Testis (tissue), 3 donors: Measurements from ENCODE around the gene MTHFR. TPM values are rescaled to one million over a fixed set of nuclear protein-coding genes. Genes with fewer than 3 reads are reported as not detected.

Source experiments
- DNase-seq: peaks from one replicate; pipeline ENCODE4 v3.0.0-alpha.2; 2019
- H3K27ac ChIP-seq, 2 donors: fragments of 200-600 bp; sonication (generic); one replicate each; pipeline ENCODE4 v1.5.1; 2019
- H3K27me3 ChIP-seq: fragments of 200-600 bp; sonication (generic); one replicate; pipeline ENCODE4 v1.5.1; 2019
- H3K36me3 ChIP-seq: fragments of 200-600 bp; sonication (generic); one replicate; pipeline ENCODE4 v1.5.1; 2017; ENCODE audit warnings: low read depth; ENCODE audit errors: missing control alignments
- H3K4me1 ChIP-seq: fragments of 200-600 bp; sonication (generic); one replicate; pipeline ENCODE4 v1.5.1; 2019
- H3K4me3 ChIP-seq, 2 donors: fragments of 200-600 bp; sonication (generic); one replicate each; pipeline ENCODE4 v1.5.1; 2017 to 2019
- H3K9me3 ChIP-seq: fragments of 200-600 bp; sonication (generic); one replicate; pipeline ENCODE4 v1.5.1; 2017
- CTCF ChIP-seq, 3 experiments: fragments of 450-650 bp in 2 of 3; fragments of 200-600 bp in 1 of 3; sonication (generic) in 1 of 3; IDR thresholded peaks; one replicate each; pipeline ENCODE4 v1.5.1; 2016 to 2019; ENCODE audit warnings: antibody characterized with exemption in 3 of 3, mild to moderate bottlenecking in 2 of 3, moderate library complexity in 1 of 3
- POLR2A ChIP-seq: fragments of 450-650 bp; IDR thresholded peaks from one replicate; pipeline ENCODE4 v1.6.1; 2017; ENCODE audit warnings: antibody characterized with exemption, mild to moderate bottlenecking, moderate library complexity
- WGBS, 2 donors: methylation state at CpG; one replicate each; pipeline ENCODE4 v1.1.5; 2018; 5-methylcytosine and 5-hydroxymethylcytosine counted together
- intact Hi-C: fragments of 100-400 bp; cut with DNase I; formaldehyde crosslinking; loops from one replicate; pipeline ENCODE4 v1.15.1; 2023; ENCODE audit warnings: low total_unique reads
- polyA plus RNA-seq: library from polyadenylated mRNA; stranded (reverse); fragments of 350-450 nt; fragmentation: Illumina TruSeq; extraction: RNeasy Lipid Tissue Mini Kit (QIAGEN cat#74804); gene quantifications from one replicate; pipeline ENCODE4 v1.2.3, GENCODE V29; 2014; ENCODE audit warnings: low read depth, low replicate concordance; ENCODE audit not compliant: insufficient read depth
- total RNA-seq, 2 donors: library from RNA; depleted of rRNA; stranded (reverse); fragments of >200 nt; gene quantifications; one replicate each; pipeline ENCODE4 v1.2.3, GENCODE V29; 2016

MTHFR gene
- total and polyA plus RNA-seq, 3 donors from 2014 or later, result 30.4 to 78.3 (median 68.3) TPM

GRCh38 chr1:11780380-11781147 lies 25.2 kb downstream of the MTHFR start:
- intact Hi-C loops, result no loop called here
- Histone ChIP-seq H3K27me3 (no peaks in the 10 kb centered on the region), H3K36me3 (no peaks in the 10 kb centered on the region), H3K4me1 (peaks cover 13% of the 10 kb centered on the region), H3K4me3 (no peak overlapping the region), H3K27ac (no peak overlapping the region), H3K9me3 (no peaks in the 10 kb centered on the region)
- DNase-seq, result no peak
- TF ChIP-seq POLR2A, result no peak
- TF ChIP-seq CTCF (IDR thresholded peaks at IDR 0.05), result no peak
- WGBS, 2 donors, result 69 to 77% methylated on average over 10 of the region's 10 CpGs

GRCh38 chr1:11779715-11780379 lies 25.9 kb downstream of the MTHFR start:
- WGBS, 2 donors, result 85 to 94% methylated on average over 4 to 11 of the region's 13 CpGs
- no peak overlapping the region for H3K27ac ChIP-seq

GRCh38 chr1:11778844-11779623 lies 26.7 kb downstream of the MTHFR start:
- WGBS, 2 donors, result 84 to 93% methylated on average over 9 to 14 of the region's 15 CpGs
- DNase-seq, result no peak
- Histone ChIP-seq H3K9me3 (no peaks in the 10 kb centered on the region), H3K4me1 (no peaks in the 10 kb centered on the region), H3K27me3 (no peaks in the 10 kb centered on the region), H3K4me3 (no peak overlapping the region), H3K27ac (no peak overlapping the region), H3K36me3 (no peaks in the 10 kb centered on the region)
- TF ChIP-seq CTCF (IDR thresholded peaks at IDR 0.05) (no peak), POLR2A (no peak)
- intact Hi-C loops, result no loop called here

More at GRCh38 chr1:11779715-11780379, 25.9 kb downstream of the MTHFR start:
- Histone ChIP-seq H3K36me3 (no peaks in the 10 kb centered on the region), H3K27me3 (no peaks in the 10 kb centered on the region), H3K9me3 (no peaks in the 10 kb centered on the region), H3K4me3 (no peak overlapping the region), H3K4me1 (peaks cover 6% of the 10 kb centered on the region)
- DNase-seq, result no peak
- no peak for TF ChIP-seq CTCF (IDR thresholded peaks at IDR 0.05)
- no peak for TF ChIP-seq POLR2A
- intact Hi-C loops, result no loop called here

- intact Hi-C loops, result no loop called here
- TF ChIP-seq POLR2A (no peak), CTCF (IDR thresholded peaks at IDR 0.05) (no peak)
- WGBS, 2 donors, result 90 to 95% methylated on average over 2 to 9 of the region's 9 CpGs
- Histone ChIP-seq H3K4me1 (no peaks in the 10 kb centered on the region), H3K36me3 (no peaks in the 10 kb centered on the region), H3K27ac (no peak overlapping the region), H3K27me3 (no peaks in the 10 kb centered on the region), H3K4me3 (no peak overlapping the region), H3K9me3 (no peaks in the 10 kb centered on the region)
- DNase-seq, result no peak
Measured at GRCh38 chr1:11778336-11778735, 27.4 kb downstream of the MTHFR start.
